GM19397 (cell line): ENCODE results near the gene HIC1.
"Not testable (repeated sequence)": the region's sequence is repeated elsewhere in the genome, so short reads cannot be mapped to it uniquely, and the experiment has no call there.

Source experiments
- ATAC-seq: cut with Tn5 transposase; IDR thresholded peaks from one replicate; pipeline ENCODE4 v1.9.1; 2021; ENCODE audit warnings: mild to moderate bottlenecking, moderate library complexity; ENCODE audit not compliant: unreplicated experiment

The HIC1 gene, protein sequence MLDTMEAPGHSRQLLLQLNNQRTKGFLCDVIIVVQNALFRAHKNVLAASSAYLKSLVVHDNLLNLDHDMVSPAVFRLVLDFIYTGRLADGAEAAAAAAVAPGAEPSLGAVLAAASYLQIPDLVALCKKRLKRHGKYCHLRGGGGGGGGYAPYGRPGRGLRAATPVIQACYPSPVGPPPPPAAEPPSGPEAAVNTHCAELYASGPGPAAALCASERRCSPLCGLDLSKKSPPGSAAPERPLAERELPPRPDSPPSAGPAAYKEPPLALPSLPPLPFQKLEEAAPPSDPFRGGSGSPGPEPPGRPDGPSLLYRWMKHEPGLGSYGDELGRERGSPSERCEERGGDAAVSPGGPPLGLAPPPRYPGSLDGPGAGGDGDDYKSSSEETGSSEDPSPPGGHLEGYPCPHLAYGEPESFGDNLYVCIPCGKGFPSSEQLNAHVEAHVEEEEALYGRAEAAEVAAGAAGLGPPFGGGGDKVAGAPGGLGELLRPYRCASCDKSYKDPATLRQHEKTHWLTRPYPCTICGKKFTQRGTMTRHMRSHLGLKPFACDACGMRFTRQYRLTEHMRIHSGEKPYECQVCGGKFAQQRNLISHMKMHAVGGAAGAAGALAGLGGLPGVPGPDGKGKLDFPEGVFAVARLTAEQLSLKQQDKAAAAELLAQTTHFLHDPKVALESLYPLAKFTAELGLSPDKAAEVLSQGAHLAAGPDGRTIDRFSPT

DNA sequence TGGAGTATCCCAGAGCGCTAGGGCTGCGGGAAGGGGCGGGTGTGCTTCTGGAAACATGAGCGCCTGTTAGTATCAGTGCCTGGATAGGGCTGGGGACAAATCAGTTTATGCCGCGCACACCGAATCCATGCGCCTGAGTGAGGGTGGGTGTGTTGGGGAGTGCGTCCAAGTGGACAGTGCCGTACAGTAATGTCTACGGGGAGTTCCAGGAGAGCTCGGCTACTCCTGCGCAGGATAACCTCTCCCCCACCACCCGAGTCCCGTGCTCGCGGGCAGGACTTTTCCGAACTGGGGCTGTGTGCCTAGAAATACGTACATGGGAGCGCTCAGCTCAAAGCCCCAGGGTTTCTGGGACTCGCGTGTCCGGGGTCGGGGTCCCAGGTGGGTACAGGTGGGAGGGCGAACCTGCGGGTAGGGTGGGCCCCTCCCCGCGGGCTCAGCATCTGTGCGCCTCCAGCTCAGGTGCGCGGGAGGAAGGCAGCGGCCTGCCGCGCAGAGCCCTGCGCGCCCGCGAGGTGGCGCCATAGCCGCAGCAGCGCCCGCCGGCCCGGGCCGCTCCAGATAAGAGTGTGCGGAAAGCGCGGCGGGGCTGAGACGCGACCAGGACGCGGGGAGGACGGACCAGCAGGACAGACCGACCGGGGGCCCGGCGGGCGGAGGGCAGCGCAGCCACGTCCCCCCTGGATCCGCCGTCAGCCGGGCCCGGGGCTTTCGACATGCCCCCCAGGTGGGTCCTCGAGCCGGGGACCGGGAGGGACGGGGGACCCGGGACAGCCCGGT, at the start of gene HIC1:
TSS of gene HIC1 (plus strand) at position 592 of the 780 bp plus-strand sequence. CDS start 1,588 bp downstream, outside the sequence.
- peak; percentile 26 for ATAC-seq

DNA sequence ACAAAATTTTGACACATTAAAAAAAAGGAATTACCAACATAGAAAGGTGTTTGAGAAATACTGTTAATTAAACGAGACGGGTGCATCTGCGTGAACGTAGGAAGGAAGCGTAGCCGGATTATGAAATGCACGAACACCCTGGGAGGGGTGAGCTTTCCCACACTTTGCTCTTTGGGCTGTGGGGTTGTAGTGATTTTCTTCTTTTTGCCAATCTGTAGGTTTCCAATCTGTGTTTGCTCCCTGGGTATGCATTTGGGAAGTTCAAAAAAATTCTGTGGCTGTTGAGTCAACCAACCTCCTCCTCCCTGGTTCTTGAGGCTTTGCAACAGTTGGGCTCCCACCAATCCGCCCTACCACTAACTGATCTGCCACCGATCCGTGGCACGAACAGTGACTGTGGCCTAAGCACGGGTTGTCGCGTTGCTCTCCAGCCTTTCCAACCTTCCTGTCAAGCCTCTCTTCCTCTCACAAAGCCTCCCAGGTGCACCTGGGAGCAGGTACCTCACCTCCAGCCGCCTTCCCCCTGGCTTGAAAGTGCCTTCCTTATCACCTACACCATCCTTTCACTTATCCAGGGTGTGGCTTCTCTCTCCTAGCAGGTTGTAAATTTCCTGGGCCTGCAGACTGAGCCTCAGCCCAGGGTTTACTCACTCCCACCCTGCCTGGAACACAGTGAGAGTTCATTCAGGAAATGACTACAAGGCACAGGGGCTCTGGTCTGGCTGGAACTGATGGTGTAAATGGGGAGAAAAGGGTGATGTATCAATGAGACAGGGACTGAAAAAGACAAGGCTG, 46.4 kb upstream of the HIC1 start:
- ATAC-seq: no peak

DNA sequence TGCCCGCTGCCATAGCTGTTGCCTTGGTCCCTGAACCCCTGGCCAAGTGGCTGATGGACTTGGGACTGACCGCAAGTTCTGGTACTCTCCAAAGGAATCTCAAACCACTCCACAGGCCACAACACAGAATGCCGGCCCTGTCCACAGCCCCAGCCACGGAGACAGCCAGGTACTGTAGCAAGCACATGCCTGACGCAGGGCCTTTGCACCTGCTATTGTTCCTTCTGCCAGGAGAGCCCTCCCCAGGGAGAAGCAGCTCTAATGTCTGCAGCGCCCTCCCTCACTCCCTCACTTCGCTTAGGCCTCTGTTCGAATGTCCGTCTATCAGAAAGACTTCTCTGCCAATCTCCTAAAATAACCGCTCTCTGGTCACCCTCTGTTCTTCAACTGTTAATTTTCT, 45.2 kb upstream of the HIC1 start:
- no peak for ATAC-seq

DNA sequence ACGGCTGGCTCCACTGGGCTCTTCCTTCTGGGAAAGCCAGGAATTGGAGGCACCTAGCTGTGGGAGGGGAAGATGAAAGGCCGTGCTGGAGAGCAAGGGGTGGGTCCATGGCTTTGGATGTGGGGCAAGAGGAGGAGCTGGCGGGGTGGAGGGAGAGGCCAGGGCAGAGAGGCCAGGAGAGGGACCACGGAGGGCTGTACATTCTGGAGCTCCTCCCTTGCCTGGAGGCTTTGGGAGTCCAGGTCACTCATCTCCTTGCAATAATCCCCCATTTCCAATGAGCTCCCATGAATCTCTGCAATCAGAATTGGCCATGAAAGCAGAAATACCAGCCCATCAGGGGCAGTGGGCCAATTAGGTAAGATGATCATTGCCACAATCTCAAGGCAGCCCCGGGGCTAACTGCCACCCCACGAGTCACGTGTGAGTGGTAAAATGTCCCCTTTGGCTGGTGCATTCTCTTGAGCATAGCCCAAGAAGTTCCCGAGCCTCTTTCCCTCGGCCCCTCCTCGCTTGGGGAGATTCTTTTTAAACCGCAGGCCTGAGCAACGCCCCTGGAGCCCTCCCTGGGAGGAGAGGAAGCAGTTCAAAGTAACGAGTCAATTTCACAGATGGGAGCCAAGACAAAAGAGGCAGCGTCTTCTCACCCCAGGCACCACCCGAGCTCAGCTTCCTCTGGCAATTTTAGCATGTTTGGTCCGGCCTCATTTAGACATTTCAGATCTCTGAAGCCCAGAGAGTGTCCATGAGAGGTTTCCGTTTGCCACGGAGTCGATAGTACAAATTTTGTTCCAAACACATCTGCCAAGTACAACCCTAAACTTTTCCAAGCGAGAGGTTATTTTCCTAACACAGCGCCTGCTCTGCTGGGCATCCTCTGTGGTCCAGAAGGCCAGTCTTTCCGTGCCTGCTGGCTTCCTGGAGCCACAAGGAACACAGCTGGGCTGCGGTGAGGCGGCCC, 43.2 kb upstream of the HIC1 start:
- no peak for ATAC-seq

DNA sequence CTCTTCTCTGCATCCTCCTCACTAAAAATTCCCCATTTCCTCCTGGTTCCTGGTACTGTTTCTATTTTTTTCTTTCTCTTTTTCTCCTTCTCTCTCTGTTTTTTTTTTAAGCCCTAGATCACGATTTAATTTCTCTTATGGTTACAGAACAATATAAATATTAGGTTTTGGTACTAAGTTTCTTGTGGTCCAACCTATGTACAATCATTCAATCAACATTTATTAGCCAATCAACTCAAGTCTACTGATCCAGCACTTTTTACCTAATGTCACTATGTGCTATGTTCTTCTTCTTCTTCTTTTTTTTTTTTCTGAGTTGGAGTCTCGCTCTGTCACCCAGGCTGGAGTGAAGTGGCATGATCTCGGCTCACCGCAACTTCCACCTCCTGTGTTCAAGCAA, 42.4 kb upstream of the HIC1 start:
- no peak for ATAC-seq

DNA sequence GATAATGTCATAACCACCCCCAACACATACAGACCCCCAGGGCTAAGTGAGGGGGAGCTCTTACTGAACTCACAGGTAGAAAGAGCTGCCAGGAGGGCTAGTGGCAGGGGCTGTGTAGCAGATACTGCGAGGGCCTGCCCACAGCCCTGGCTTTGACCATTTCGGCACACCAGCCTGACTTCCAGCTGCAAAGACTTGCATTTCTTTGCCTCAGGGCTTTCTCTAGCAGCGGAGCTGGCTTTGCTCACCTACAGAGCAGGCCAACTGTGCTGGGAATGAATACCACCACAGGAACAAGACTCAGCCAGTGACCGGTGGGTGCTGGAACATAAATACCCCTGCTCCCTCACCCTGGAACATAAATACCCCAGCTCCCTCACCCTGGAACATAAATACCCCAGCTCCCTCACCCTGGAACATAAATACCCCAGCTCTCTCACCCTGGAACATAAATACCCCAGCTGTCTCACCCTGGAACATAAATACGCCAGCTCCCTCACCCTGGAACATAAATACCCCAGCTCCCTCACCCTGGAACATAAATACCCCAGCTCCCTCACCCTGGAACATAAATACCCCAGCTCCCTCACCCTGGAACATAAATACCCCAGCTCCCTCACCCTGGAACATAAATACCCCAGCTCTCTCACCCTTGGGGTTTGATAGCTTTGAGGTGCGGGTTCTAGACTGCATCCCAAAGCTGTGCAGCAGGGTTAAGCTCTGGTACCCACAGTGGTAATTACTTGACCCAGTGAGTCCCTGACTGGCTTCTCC, 41.5 kb upstream of the HIC1 start:
- not testable (repeated sequence) for ATAC-seq

DNA sequence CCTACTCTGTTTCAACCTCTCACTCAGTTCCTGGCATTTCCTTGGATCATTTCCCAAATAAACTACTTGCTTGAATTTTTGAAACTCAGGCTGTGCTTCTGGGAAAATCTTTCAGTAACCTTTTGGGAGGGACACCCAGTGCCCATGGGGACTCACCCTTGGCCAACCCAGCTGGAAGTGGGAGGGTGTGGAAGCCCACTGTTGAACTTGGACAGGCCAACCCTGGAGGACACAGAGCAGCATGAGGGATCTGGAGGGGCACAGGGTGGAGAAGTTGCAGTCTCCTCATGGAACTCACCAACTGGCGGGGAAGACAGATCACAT, 40.9 kb upstream of the HIC1 start:
- no peak for ATAC-seq

DNA sequence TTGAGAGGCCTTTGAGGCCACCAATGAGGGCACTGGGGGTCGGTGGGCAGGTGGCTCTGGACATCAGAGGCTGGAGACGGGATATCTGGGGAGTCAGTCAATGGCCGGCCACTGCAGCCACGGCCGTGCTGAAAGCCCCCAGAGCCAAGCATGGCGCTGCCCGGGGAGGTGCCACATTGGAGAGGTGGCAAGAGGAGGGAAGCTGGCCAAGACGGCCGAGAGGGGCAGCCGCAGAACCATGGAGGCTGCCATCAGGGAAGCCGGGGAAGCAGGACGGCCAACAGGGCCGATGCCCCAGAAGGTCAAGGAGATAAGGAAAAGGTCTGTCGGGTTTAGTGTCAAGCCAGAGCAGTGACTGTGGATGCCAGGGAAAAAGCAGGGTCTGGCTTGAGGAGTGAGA, 39.6 kb upstream of the HIC1 start:
- ATAC-seq: no peak

DNA sequence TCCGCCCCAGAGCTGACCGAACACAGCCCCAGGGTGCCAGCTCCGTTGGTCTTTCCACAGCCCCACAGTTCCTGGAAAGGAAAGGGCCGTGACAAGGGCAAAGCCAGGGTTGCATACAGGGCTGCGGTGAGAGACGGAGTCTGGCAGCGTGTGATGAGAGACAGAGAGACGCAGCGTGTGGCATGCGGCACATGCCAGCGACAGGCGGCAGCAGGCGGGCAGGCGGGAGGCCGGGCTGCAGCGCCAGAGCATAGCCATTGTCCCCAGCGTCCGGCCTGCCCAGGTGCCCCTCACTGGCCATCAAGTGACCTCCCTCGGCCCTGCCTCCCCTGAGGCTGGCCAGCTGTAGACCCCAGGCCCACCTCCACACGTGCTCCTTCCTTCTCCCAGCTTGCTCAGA, 38.4 kb upstream of the HIC1 start:
- ATAC-seq: no peak

DNA sequence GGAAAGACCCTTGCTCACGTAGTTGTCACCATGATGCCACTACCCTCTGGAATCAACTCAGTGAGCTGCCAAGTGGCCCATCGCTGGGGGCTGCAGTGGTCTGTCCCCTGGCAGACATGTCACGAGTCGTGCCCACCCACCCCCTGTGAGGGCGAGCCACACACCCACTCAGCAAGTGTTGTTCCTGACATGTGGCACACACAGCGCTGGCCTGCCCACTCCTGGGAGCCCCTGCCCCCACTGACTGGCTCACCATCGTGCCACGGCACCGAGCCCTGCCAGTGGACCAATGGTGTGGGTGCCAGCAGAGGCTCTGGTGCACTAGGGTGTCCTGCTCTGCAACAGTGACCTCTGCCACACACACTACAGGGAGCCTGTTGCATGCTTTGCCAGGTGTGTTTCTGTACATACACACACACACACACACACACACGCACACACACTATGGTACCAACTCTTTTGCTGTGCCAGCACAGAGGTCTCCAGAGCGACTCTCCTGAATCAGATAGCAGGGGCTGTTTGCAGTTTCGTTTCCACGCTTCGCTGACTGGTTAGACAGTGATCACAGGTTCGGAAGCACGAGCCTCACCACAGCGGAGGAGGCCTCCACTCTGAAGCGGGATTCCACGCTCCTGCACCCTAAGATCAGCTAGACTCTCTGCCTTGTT, 37.5 kb upstream of the HIC1 start:
- no peak for ATAC-seq

DNA sequence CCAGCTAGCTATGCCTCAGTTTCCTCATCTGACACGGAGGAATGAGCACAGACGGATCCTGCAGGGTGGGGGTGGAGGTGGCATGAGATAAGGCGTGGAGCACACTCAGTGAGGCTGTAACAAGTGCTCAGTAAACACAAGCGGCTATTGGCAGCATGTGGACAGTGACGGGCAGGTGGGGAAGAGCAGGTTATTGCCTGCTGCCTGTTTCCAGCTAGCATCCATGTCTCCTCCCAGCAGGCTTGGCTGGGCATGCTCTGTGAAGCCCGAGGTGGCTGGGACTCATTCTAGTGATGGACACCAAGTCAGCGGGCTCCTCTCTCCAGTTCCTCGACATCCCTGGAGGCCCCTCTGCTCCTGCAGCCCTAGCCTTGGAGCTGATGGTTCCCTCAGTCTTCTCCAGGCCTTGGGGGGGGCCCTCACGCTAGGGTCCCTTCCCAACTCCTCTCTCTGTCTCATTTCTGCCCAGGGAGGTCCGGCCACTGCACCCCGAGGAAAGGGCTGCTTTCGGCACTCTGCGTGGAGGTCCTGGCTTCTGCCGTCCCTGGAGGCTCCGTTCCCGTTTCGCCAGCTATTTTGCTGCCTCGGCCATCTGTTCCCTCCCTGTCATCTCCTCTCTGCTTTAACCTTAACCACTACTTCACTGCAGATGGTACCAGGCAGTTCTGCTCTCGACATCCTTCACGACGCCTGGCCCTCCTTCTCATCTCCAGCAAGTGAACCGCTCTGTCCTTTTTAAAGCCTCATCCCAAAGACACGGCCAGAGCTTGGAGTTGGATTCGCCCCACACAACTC, 36.0 kb upstream of the HIC1 start:
- ATAC-seq: no peak

DNA sequence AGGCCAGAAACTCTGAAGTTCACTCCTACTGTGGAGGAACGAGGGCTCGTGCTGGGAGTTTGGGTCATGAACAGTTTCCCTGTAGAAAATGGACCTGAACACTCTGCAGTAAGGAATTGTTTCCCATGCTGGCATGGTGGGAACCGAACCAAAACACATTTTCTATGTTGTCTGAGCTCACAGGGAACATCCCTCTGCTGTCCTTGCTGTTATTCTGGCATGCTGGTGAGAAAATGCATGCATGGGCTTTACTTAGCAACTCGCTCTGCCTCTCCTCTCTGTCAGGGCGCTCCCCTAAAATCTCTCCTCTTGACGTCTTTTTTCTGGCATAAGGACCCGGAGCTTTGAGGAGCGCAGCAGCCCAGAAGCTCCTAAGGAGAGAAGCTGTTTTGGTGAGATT, 35.2 kb upstream of the HIC1 start:
- ATAC-seq: no peak

DNA sequence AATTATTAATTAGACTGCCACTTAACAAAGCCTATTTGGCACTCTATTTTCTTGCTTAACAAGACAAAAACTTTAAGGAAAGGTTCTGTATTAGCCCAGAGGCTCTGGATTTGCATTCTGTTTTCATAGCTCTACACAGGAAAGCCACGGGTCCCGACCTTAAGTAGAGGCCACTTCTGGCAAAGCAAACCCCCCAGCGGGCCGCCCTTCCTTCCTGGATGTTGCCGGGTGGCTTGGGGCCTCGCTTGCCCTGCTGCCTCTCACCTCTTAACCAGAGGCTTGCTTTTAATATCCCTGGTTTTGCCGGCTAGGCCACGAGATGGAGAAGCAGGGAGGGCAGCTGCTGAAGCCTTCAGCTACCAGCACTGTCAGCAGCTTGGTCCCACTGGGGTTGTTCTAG, 34.2 kb upstream of the HIC1 start:
- ATAC-seq: no peak

DNA sequence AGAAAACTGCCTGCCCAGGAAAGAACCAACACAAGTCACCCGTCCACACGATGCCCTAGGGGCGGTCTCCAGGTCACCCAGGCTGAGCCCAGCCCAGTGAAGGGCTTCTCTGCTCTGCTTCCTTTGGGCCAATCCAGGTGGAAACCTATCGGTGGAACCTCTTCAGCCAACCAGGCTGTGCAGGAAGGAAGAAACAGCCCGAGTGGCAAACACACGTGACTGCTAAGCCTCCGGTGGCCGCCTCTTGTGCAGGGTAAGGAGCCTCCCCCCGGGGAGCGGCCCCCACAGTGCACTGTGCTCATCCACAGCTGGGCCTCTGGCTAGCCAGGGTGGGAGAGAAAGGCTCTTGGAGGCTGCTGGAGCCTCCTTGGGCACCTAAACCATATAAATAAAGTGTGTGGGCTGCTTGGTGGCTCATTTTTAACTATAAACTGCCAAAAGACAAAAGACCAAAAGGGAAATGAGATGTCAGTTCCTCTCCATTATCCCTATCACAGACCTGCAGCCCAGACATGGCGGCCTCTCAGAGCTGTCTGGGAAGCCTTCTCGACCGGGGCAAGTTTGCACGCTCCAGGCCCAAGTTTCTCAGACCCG, 32.2 kb upstream of the HIC1 start:
- ATAC-seq: no peak

DNA sequence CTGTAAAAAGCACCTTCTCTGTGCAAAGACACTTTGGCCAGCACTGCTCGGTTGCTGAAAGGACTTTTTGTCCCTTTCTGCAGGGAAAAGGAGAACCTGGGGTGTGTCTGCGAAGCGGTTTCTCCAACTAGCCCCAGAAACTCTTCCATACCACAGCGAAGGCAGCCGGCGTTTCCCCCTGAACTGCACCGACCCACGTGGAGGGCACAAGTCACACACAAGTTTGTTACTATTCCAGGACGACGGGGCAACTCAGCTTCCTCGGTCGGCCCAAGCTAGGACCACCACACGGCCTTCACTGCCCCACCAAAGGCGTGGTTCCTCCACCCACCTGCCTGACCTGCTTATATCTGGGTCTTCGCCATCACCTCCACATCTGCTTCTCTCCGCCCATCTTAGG, 31.6 kb upstream of the HIC1 start:
- no peak for ATAC-seq

DNA sequence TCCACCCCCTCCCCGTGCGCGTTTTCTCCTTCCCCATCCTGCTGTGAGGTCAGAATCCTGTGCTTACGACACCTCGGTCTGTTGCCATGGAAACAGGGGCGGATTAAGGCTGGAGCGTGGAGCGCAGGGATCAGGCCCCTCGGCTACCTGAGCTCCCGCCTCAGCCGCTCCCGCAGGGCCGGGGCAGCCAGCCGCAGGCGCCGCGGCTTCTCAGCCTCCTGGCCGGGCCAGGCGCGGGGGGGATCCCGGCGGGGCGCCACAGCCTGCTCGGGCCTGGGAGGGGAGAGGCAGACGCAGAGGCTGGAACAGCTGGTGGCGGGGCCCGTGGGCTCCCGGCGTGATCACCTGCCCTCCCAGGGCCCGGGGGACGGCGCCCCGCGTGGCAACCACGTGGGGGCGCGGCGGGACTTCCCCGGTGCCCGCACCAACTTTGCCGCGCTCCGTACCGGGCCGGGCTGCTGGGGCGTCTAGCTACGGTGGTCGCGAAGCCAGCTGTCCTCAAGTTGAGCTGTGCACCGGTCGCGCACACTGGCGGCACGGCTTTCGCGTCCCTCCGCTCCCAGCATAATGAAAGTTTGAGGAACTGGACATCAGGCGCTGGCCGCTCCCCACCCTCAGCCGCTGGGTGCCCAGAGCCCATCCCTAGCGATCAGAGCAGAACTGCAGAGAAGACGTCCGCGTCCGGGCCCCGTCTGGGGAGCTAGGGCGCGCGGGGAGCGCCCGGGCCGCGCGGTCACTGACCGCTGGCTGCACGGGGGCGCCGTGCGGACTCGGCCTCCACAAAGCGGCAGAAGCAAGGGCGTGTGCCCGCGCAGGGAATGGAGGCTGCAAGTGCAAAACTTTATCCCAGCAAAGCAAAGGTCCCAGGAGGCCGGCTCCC, 31.0 kb upstream of the HIC1 start:
- no peak for ATAC-seq
